GM19463 (cell line): ENCODE measurements around the gene RPP40.

Experiments
- ATAC-seq: cut with Tn5 transposase; IDR thresholded peaks from one replicate; pipeline ENCODE4 v1.9.1; 2021; ENCODE audit warnings: mild to moderate bottlenecking, moderate library complexity; ENCODE audit not compliant: unreplicated experiment

RPP40 gene

GRCh38 chr6:4970739-4971395 lies 33.0 kb downstream of the RPP40 start:
- no peak for ATAC-seq

- no peak for ATAC-seq
These were observed 34.1 kb downstream of the RPP40 start for GRCh38 chr6:4969609-4970285.

DNA sequence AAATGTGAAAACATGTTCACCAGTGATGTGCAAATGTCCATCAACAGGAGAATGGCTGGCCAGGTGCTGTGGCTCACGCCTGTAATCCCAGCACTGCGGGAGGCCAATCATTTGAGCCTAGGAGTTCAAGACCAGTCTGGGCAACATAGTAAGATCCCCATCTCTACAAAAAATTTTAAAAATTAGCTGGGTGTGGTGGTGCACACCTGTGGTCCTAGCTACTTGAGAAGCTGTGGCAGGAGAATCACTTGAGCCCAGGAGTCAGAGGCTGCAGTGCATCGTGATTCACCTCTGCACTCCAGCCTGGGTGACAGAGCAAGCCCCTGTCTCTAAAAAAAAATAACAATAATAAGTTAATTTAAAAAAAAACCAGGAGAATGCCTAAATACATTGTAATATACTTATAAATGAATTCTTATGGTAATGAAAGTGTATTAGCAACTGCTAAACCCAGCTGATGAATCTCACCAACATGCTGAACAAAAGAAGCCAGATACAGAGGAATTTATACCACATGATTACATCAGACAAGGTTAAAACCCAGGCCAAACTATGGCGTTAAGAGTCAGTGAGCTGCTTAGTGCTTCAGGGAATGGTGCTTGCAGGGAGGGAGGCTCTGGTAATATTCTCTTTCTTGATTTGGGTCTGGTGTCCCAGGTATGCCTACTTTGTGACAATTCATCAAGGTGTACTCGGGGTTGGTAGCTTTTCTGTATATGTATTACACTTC lies 36.4 kb downstream of the RPP40 start:
- no peak for ATAC-seq

DNA sequence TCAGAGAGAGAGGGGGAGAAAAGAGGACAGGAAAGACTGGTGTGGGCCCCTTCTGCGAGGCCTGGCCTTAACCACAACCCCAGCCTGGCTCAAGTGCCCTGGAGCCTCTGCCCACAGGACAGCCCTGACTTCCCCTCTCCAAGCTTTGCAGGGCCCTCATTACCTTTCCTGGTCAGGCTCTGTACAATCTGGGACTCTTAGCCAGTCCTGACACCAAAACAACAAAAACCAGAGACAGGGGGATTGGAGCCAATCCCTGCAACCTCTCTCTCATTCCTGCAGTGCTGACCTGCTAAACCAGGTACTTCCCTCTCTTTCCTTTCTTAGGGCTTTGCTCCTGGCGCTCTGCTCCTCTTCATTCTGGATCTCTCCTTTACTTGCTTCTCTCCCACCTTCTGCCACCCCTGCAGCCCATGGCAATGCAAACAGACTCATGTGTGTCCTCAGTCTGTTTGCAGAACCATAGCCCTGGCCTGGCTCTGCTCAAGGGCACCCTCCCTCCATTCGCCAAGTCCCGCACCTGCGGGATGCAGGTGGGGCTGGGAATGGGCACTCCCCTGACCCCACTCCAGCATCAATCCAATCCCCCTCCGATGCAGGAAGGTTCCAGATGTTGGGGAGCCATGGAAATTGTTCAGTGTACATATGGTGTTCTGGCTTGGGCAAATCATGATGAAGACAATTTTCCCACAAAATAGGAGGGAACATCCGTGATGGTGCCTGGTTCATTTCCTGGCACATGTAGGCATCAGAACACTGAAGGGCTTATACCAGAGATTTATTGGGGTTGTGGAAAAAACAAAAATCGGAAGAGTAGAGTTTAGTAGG lies 38.1 kb downstream of the RPP40 start:
- no peak for ATAC-seq

GRCh38 chr6:4964675-4965561 lies 38.9 kb downstream of the RPP40 start:
- no peak for ATAC-seq

DNA sequence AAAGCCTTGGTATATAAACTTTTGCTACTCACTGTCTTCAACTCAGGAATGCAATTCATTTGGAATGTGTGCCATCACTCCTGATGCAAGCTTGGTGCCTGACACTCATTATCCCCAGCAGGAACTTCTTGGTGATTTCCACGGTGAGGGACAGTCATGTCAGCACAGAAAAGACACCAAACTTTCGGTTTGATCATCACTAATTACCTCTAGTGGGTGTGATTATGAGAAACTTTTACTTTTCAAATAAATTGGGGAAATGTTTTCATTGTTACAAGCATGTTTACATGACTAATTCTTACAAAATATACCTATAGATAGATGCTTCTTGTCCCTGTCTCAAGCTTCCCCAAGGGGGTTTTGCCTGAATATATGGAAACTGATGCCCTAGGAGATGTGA lies 40.9 kb downstream of the RPP40 start:
- no peak for ATAC-seq

GRCh38 chr6:4961322-4962168 lies 42.3 kb downstream of the RPP40 start:
- ATAC-seq, result no peak

DNA sequence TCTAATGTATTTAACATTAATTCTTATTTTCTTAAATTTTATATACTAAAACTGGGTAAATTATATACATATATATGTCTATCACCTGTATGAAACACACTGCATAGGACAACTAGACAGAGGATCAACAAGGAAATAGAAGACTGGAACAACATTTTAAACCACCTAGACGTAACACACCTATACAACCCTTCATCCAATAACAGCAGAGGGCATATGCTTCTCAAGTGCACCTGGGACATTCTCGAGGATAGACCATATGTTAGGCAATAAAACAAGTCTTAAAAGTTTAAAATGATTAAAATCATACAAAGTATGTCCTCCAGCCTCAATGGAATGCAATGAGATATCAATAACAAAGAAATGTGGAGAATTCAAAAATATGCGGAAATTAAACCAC lies 45.2 kb downstream of the RPP40 start:
- no peak for ATAC-seq

DNA sequence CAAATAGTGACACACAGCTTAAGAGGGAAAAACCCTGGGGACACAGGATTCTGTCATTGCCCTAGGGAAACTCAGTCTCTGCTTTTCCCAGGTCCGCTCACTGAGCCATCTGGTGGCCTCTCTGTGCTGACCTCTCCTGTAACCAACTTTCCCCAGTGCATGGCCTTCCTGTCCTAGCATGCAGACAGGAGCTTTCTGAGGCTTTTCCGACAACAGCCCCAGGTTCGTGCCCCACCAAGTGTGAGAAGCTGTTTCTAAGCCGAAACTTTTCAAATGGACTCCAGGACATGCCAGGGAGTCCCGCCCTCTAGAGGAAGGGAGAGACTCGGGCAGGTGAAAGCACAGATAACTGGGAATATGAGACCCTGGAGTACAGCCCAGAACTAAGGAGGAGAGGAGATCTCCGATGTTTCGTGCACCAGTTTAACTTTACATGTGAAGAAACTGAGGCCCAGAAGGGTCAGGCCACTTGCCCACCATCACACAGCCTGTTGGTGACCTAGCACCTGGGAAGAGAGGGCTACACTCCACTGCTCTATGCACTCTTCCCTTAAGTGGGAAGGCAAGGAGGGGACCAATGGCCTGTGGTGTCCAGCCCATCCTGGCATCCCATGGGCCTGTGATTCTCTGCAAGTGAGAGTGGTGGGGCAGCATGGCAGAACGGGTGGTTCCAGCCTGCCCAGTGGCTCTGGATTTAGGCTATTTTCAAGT lies 46.2 kb downstream of the RPP40 start:
- ATAC-seq, result no peak

DNA sequence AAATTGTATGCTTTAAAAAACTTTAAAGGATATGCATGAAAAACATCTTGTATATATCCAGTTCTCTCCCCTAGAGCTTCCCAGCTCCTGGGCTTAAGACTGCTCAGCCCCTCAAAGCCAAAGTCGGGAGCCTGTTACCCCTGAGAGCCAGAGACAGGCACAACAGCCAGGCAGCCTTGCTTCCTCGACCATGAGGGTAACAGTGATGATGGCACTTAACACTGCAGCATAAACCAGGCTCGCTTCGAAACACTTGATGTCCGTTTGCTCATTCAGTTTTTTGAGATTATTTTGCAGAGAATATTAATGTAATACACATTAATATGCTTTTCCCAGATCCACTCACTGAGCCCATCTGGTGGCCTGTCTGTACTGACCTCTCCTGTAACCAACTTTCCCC lies 47.2 kb downstream of the RPP40 start:
- no peak for ATAC-seq

DNA sequence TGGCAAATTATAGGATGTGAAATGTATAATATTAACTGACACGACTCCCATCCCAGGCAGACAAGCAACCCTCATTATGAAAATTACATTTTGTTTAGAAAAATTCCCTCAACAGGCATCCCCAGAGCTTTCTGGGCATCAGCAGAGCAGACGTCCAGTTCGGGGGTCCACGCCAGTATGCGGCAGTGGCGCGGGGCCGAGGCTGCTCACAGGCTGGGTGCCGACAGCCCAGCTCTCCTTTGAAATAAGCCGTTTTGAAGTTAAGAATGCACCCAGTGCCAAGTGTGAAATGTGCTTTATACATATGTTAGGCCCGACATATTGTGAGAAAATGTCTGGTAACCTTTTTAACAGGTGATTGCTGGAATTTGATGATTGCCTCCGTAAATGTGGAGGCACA lies 50.4 kb downstream of the RPP40 start:
- no peak for ATAC-seq

DNA sequence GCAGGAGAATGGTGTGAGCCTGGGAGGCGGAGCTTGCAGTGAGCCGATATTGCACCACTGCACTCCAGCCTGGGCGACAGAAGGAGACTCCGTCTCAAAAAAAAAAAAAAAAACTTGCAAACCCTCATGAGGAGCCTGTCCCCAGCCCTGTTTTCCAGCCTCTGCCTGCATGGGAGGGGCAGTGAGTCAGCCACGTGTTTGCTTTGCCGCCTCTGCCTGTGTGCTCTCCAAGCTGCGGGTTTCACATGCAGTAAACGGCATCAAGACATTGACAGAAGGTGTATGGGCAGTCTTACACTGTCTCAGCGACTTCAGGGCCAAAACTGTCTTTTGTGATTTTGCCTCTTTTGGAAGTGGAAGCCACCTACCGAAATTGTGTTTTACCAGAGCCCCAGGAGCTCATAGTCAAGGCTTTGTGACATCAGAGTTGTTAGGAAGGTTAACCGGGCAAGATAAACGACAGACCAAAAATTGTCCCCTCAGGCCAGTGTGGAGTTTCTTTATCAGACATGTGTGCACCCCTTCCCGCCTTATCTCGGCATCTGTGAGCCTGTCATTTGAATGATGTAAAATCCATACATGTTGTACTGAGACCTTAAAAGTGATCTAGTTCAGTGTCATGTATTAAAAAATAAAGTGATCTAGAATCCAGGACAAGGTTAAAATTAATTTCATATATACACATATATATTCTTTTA lies 52.9 kb downstream of the RPP40 start:
- ATAC-seq, result no peak

GRCh38 chr6:4950076-4950475 lies 53.8 kb downstream of the RPP40 start:
- ATAC-seq, result no peak

GRCh38 chr6:4948781-4949450 lies 54.9 kb downstream of the RPP40 start:
- ATAC-seq, result no peak

GRCh38 chr6:4947716-4948115 lies 56.1 kb downstream of the RPP40 start:
- no peak for ATAC-seq

- no peak for ATAC-seq
These were observed 57.3 kb downstream of the RPP40 start for GRCh38 chr6:4946521-4946920.
